ENCODE data around the gene GP5. TPM values are rescaled to one million over a fixed set of nuclear protein-coding genes. Genes with fewer than 3 reads are reported as not detected.

The GP5 gene
- total and polyA plus RNA-seq, 2 of the 13 experiments (the other 11 are each of a cell fraction or from before 2014, with no cell fraction given) = not detected

GRCh38 chr3:194351080-194351672, 47.9 kb downstream of the GP5 start, which contains the start of gene CPN2 (continued):
- TF ChIP-seq ZBTB49 (CRISPR knock-in tag; IDR thresholded peaks at IDR 0.05; ENCODE audit: borderline replicate concordance) (no peak), TBX2 (CRISPR knock-in tag; IDR thresholded peaks at IDR 0.05; ENCODE audit: borderline replicate concordance) (peak; percentile 77; the same call in 1 of the 2 replicates), ZBTB8A (CRISPR knock-in tag; IDR thresholded peaks at IDR 0.05; ENCODE audit: borderline replicate concordance, low read depth) (no peak), NCOA1 (CRISPR knock-in tag; IDR thresholded peaks at IDR 0.05) (no peak), ATF3 (CRISPR knock-in tag; IDR thresholded peaks at IDR 0.05) (no peak), NFKB2 (CRISPR knock-in tag; IDR thresholded peaks at IDR 0.05; ENCODE audit: borderline replicate concordance) (peak; percentile 69; the same call in 1 of the 2 replicates), SPEN (CRISPR knock-in tag; IDR thresholded peaks at IDR 0.05; ENCODE audit: low read depth) (peak; percentile 63; the same call in 1 of the 2 replicates), ZBTB43 (CRISPR knock-in tag; conservative IDR thresholded peaks at IDR 0.05) (0 out of 2 replicates have a peak, but pooled peaks have one; percentile 22), MYNN (CRISPR knock-in tag; IDR thresholded peaks at IDR 0.05; ENCODE audit: low read depth) (no peak), ZNF281 (CRISPR knock-in tag; IDR thresholded peaks at IDR 0.05; ENCODE audit: borderline replicate concordance) (no peak), CCDC6 (CRISPR knock-in tag; IDR thresholded peaks at IDR 0.05) (0 out of 2 replicates have a peak, but pooled peaks have one; percentile 50), ZNF263 (CRISPR knock-in tag; IDR thresholded peaks at IDR 0.05) (peak; percentile 87), RARG (CRISPR knock-in tag; IDR thresholded peaks at IDR 0.05; ENCODE audit: low read depth) (no peak), BORCS8-MEF2B (CRISPR knock-in tag; IDR thresholded peaks at IDR 0.05) (no peak), REPIN1 (CRISPR knock-in tag; IDR thresholded peaks at IDR 0.05; ENCODE audit: borderline replicate concordance, low read depth) (peak; percentile 83), ZNF331 (CRISPR knock-in tag; IDR thresholded peaks at IDR 0.05) (no peak), ZMAT3 (CRISPR knock-in tag; conservative IDR thresholded peaks at IDR 0.05) (no peak), ZNF225 (CRISPR knock-in tag; IDR thresholded peaks at IDR 0.05) (peak; percentile 40; the same call in 1 of the 2 replicates), ATRX (CRISPR knock-in tag; IDR thresholded peaks at IDR 0.05; ENCODE audit: borderline replicate concordance) (no peak), ZXDC (CRISPR knock-in tag; IDR thresholded peaks at IDR 0.05) (no peak)
